Measurements from ENCODE around the gene MGAT4B.

MGAT4B gene

GRCh38 chr5:179799644-179799973 is 7.1 kb downstream of the MGAT4B start:
- TF ChIP-seq ARNTL (CRISPR knock-in tag; IDR thresholded peaks at IDR 0.05; ENCODE audit: borderline replicate concordance, low read depth) (no peak), ZFP30 (CRISPR knock-in tag; IDR thresholded peaks at IDR 0.05) (no peak), GLIS3 (CRISPR knock-in tag; IDR thresholded peaks at IDR 0.05) (no peak), CSRNP3 (CRISPR knock-in tag; IDR thresholded peaks at IDR 0.05) (no peak), ZNF565 (CRISPR knock-in tag; conservative IDR thresholded peaks at IDR 0.05; ENCODE audit: low read depth) (no peak), CSDC2 (CRISPR knock-in tag; IDR thresholded peaks at IDR 0.05) (no peak), ZNF70 (CRISPR knock-in tag; IDR thresholded peaks at IDR 0.05) (no peak), TCF4 (CRISPR knock-in tag; IDR thresholded peaks at IDR 0.05; ENCODE audit: borderline replicate concordance) (no peak), RARB (CRISPR knock-in tag; IDR thresholded peaks at IDR 0.05) (no peak), TSHZ2 (CRISPR knock-in tag; IDR thresholded peaks at IDR 0.05) (no peak), ZNF8 (CRISPR knock-in tag; IDR thresholded peaks at IDR 0.05) (no peak), PPARA (CRISPR knock-in tag; IDR thresholded peaks at IDR 0.05; ENCODE audit: borderline replicate concordance) (no peak), ESRRG (CRISPR knock-in tag; IDR thresholded peaks at IDR 0.05) (no peak), SNAI2 (CRISPR knock-in tag; IDR thresholded peaks at IDR 0.05) (no peak), ZFP3 (CRISPR knock-in tag; IDR thresholded peaks at IDR 0.05) (no peak), ISL1 (CRISPR knock-in tag; IDR thresholded peaks at IDR 0.05) (no peak), POU6F1 (CRISPR knock-in tag; IDR thresholded peaks at IDR 0.05; ENCODE audit: borderline replicate concordance, low read depth) (no peak)
- TF ChIP-seq, protein P1, sequence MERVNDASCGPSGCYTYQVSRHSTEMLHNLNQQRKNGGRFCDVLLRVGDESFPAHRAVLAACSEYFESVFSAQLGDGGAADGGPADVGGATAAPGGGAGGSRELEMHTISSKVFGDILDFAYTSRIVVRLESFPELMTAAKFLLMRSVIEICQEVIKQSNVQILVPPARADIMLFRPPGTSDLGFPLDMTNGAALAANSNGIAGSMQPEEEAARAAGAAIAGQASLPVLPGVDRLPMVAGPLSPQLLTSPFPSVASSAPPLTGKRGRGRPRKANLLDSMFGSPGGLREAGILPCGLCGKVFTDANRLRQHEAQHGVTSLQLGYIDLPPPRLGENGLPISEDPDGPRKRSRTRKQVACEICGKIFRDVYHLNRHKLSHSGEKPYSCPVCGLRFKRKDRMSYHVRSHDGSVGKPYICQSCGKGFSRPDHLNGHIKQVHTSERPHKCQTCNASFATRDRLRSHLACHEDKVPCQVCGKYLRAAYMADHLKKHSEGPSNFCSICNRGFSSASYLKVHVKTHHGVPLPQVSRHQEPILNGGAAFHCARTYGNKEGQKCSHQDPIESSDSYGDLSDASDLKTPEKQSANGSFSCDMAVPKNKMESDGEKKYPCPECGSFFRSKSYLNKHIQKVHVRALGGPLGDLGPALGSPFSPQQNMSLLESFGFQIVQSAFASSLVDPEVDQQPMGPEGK (CRISPR knock-in tag; IDR thresholded peaks at IDR 0.05; ENCODE audit: borderline replicate concordance) = no peak
- no peak for ATAC-seq

DNA sequence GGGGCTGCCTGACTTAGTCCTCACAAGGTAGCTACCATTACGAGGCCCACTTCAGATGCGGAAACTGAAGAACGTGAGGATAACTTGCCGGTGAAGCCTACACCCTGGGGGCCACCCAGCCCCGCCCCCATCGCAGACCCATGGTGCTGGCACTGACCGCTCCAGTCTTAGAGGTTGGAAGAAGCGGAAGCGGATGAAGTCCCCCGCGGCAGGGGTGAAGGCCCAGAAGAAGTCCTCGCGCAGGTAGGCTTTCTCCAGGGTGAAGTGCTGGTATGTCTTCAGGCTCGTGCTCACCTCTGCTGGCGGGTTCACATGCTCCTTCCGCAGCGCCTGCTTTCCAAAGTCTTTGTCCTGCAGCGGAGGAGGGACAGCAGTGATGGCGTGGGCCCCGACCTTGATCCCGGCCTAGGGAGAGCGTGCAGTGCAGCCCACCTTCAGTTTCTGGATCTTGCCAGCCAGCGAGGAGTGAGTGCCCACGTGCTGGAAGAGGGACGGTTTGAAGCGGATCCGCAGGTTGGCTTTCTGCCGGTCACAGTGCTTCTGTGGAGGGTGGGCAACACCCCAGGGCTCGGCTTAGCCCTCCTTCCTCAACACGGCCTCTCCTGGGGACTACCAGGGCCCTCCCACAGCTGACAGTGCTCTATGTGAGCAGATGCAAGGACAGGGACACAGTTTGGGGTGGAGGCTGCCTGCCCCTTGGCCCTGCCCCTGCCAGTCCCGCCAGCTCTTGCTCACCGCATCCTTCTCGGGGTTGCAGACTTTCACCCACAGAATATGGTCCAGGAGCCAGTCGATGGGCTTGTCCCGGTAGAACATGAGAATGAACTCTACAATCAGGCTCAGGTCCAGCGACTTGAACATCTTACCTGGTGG is 7.7 kb downstream of the MGAT4B start:
- no peak for ATAC-seq
- TF ChIP-seq SNAI2 (CRISPR knock-in tag; IDR thresholded peaks at IDR 0.05) (no peak), CSRNP3 (CRISPR knock-in tag; IDR thresholded peaks at IDR 0.05) (no peak), ESRRG (CRISPR knock-in tag; IDR thresholded peaks at IDR 0.05) (no peak), TCF4 (CRISPR knock-in tag; IDR thresholded peaks at IDR 0.05; ENCODE audit: borderline replicate concordance) (no peak), RARB (CRISPR knock-in tag; IDR thresholded peaks at IDR 0.05) (no peak), ZNF70 (CRISPR knock-in tag; IDR thresholded peaks at IDR 0.05) (no peak)

DNA sequence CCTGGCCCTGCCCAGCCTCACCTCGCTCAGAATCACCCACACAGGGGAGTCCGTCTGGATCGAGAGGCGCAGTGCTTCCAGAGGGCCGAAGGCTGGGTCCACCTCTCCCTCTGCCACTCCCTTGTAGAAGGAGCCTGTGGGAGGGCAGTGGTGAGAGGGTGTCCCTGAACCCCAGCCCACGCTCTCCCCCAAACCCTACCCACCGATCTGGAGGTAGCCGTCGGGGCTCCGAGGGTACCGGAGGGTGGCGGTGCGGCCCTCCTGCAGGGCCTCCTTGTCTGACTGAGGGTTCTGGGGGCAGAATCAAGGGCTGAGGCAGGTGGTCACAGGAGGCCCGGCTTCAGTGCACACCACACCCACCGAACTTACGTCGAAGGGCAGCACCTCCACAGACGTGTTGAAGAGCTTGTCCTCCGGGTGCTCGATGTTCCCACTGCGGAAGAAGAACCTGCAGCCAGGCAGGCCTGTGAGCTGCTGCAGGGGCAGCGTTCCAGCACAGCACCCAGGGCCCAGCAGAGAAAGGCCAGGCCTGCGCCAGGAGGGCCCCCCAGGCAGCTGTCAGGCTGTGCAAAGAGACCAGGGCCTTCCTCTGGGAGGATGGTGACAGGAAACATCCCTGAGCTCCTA is 8.4 kb downstream of the MGAT4B start:
- no peak for ATAC-seq
- no peak for TF ChIP-seq CSRNP3 (CRISPR knock-in tag; IDR thresholded peaks at IDR 0.05)

Data from SK-N-SH treated with all-trans-retinoic acid at 6 μM for 48 hours (cell line).